ENCODE data around the gene E2F4. TPM values are rescaled to one million over a fixed set of nuclear protein-coding genes. Genes with fewer than 3 reads are reported as not detected.
A peak's percentile ranks its signal among the peaks of the same experiment; 100 is the strongest.

E2F4 gene
- total and polyA plus RNA-seq, 2 of the 8 experiments (the other 6 are each of a cell fraction or from before 2014, with no cell fraction given): 79.9 to 157 TPM

DNA sequence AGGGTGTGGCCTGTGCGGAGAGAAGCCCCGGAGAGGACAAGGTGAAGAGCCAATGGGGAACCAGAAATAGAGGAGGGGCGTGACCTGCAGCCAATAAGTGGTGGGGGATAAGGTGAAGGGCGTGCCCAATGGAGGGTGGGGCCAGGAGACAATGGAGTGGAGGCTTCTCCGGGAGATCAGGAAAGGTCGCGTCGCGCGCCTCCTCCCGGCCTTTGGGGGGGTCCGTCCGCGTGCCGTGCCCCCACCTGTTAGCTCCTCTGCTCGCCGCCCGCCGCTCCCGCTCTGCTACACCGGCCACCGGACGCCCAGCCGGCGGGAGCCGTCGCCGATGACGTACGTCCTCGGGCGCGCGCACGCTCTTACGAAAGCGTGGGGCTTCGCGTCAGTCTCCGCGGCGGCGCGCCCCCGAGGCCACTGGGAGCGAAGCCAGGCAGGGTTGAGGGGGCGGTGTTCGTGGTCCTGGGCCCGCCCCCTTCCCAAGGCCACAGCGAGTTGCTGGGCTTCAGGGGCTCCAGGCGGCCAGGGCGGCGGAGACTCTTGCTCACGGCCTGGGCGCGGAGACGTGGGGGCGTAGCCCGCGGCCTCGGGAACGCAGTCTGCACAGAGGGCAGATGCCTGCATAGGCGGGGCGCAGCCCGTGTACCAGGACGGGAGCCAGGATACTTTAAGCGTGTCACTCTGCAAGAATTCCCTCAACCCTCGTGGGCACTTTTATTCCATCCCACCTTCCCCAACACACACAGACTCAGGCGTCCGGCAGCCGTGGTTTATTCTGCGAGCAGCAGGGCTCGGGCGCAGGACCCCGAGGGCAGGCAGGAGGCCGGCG lies 8.1 kb upstream of the E2F4 start, which contains the start of gene MATCAP1:
Gene MATCAP1, minus strand, starts transcription at position 337 of the 826 bp plus-strand sequence. CDS start 3,353 bp downstream, outside the sequence.
- ChIA-PET POLR2A (ENCODE audit: partially characterized antibody) (interaction anchor here (1.0 to 4.0 kb wide), 10 partner anchors 10 to 63 kb away, joined by 3 to 19 read pairs (median 5); partner anchors contain the start of genes B3GNT9, HSF4 and NOL3), CTCF (ENCODE audit: partially characterized antibody) (interaction anchor here (1.1 to 9.3 kb wide), 13 partner anchors 10 to 231 kb away, joined by 3 to 151 read pairs (median 7); partner anchors contain the start of genes ELMO3, FBXL8, HSF4 and NOL3)
- H2BK15ac ChIP-seq (ENCODE audit: low read length): peak within 1 kb of the TSS; percentile 61; the same call in 1 of the 2 replicates
- H3K9me3 ChIP-seq (ENCODE audit: insufficient read depth in 2 of 2, low read depth in 1 of 2, low read length in 1 of 2): no peaks in the 10 kb centered on the region
- peak within 1 kb of the TSS; percentile 98 for H3K27ac ChIP-seq (ENCODE audit: low read depth, low read length)
- no peaks in the 10 kb centered on the region for H3K79me1 ChIP-seq (ENCODE audit: low read depth, low read length)
- no peak within 1 kb of the TSS for H2AK5ac ChIP-seq (ENCODE audit: low read depth, low read length)
- H3K4me3 ChIP-seq (ENCODE audit: extremely low read depth in 1 of 4, insufficient read depth in 2 of 4, low read depth in 3 of 4, low read length in 4 of 4): peak within 1 kb of the TSS; percentile 73 to 90 (median 85)
- peaks cover 13% of the 10 kb centered on the region; the same call in 1 of the 2 replicates for H3K23me2 ChIP-seq (ENCODE audit: low read depth, low read length)
- peaks cover 2 to 24% of the 10 kb centered on the region in 2 experiments for H4K20me1 ChIP-seq (replicated peaks in 1 of 2; ENCODE audit: control insufficient read depth in 1 of 2, insufficient read depth in 2 of 2, low read length in 2 of 2)
- peak within 1 kb of the TSS; percentile 85 for H3K4ac ChIP-seq (replicated peaks; ENCODE audit: insufficient read length, low read depth, low read length)
- peak within 1 kb of the TSS; percentile 35; the same call in 1 of the 2 replicates for H2BK12ac ChIP-seq (ENCODE audit: low read depth, low read length)
- no peak within 1 kb of the TSS for H2BK20ac ChIP-seq (ENCODE audit: low read length)
- peaks cover 8 to 34% (median 20%) of the 10 kb centered on the region in 4 experiments for H3K27me3 ChIP-seq (replicated peaks in 1 of 4; ENCODE audit: control insufficient read depth in 3 of 4, extremely low read depth in 1 of 4, insufficient read depth in 3 of 4, low read length in 3 of 4)
- no peak within 1 kb of the TSS for H3K23ac ChIP-seq (ENCODE audit: insufficient read length)
- peaks cover 0 to 19% (median 11%) of the 10 kb centered on the region in 4 experiments; a peak in 5 of 7 replicates for H3K4me1 ChIP-seq (replicated peaks in 1 of 4; ENCODE audit: control insufficient read depth in 3 of 4, insufficient read depth in 4 of 4, low read length in 3 of 4)
- no peaks in the 10 kb centered on the region; a peak in 1 of 8 replicates for H3K36me3 ChIP-seq (ENCODE audit: control insufficient read depth in 2 of 4, insufficient read depth in 4 of 4, low read length in 3 of 4)
- H2BK120ac ChIP-seq (replicated peaks; ENCODE audit: low read depth, low read length): no peak within 1 kb of the TSS
- FAIRE-seq: peak; percentile 94
- peaks cover 0 to 5% of the 10 kb centered on the region in 2 experiments; a peak in 1 of 4 replicates for H3K79me2 ChIP-seq (ENCODE audit: control insufficient read depth in 1 of 2, insufficient read depth in 2 of 2, low read length in 2 of 2)
- peak; percentile 87 to 95 for DNase-seq (ENCODE audit: low read depth in 1 of 2, low spot score in 2 of 2)
- peak within 1 kb of the TSS; percentile 95 for H3K18ac ChIP-seq (ENCODE audit: extremely low read depth, low read length)
- H4K8ac ChIP-seq (ENCODE audit: extremely low read depth, insufficient read depth, low read length): peak within 1 kb of the TSS; percentile 91
- peak within 1 kb of the TSS; percentile 95 for H2BK5ac ChIP-seq (ENCODE audit: low read depth, low read length)
- WGBS, 2 experiments (ENCODE audit: extremely low coverage in 1 of 2, insufficient coverage in 1 of 2, insufficient read length in 1 of 2, insufficient replicate concordance in 2 of 2, low coverage in 1 of 2, low lambda C conversion rate in 2 of 2, missing lambda C conversion rate in 1 of 2): 1% methylated on average over 77 of the region's 77 CpGs; no CpG with 5 or more reads in 1 of the 2 experiments
- H4K91ac ChIP-seq (replicated peaks; ENCODE audit: insufficient read length, low read length): peak within 1 kb of the TSS; percentile 90
- H2AFZ ChIP-seq (ENCODE audit: low read length): peak within 1 kb of the TSS; percentile 17; the same call in 1 of the 2 replicates
- peak within 1 kb of the TSS; percentile 67 to 92 for H3K4me2 ChIP-seq (ENCODE audit: insufficient read depth in 1 of 2, low read depth in 2 of 2, low read length in 2 of 2)
- no peak within 1 kb of the TSS for H3K14ac ChIP-seq (ENCODE audit: insufficient read length)
- H4K5ac ChIP-seq (ENCODE audit: insufficient read length, low read depth, low read length): peak within 1 kb of the TSS; percentile 96
- peak within 1 kb of the TSS; percentile 95 for H3K56ac ChIP-seq (replicated peaks; ENCODE audit: insufficient read length, low read depth, low read length)
- H3K9ac ChIP-seq (replicated peaks in 1 of 4; ENCODE audit: extremely low read depth in 1 of 4, low read depth in 3 of 4, low read length in 3 of 4): peak within 1 kb of the TSS; percentile 53 to 96 (median 88)
- TF ChIP-seq TAF1 (IDR thresholded peaks at IDR 0.05; ENCODE audit: low read depth, low read length): peak; percentile 62
- peak; percentile 95 for TF ChIP-seq CREB1 (IDR thresholded peaks at IDR 0.05)
- TF ChIP-seq GABPA (IDR thresholded peaks at IDR 0.05; ENCODE audit: borderline replicate concordance, insufficient read depth, low read length): no peak
- no peak for TF ChIP-seq CBX8 (IDR thresholded peaks at IDR 0.05; ENCODE audit: borderline replicate concordance, low read depth, low read length)
- TF ChIP-seq BRCA1 (IDR thresholded peaks at IDR 0.05; ENCODE audit: low read depth, low read length): no peak
- 0 out of 2 replicates have a peak, but pooled peaks have one; percentile 14 for TF ChIP-seq BACH1 (IDR thresholded peaks at IDR 0.05; ENCODE audit: low read length)
- peak; percentile 52 for TF ChIP-seq MAX (IDR thresholded peaks at IDR 0.05)
- TF ChIP-seq, protein P1, sequence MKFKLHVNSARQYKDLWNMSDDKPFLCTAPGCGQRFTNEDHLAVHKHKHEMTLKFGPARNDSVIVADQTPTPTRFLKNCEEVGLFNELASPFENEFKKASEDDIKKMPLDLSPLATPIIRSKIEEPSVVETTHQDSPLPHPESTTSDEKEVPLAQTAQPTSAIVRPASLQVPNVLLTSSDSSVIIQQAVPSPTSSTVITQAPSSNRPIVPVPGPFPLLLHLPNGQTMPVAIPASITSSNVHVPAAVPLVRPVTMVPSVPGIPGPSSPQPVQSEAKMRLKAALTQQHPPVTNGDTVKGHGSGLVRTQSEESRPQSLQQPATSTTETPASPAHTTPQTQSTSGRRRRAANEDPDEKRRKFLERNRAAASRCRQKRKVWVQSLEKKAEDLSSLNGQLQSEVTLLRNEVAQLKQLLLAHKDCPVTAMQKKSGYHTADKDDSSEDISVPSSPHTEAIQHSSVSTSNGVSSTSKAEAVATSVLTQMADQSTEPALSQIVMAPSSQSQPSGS (IDR thresholded peaks at IDR 0.05; ENCODE audit: low read length): no peak
- peak; percentile 87 for TF ChIP-seq CEBPB (IDR thresholded peaks at IDR 0.05; ENCODE audit: low read depth, low read length)
